GM15510 (cell line): ENCODE data around the gene EMSY.

Source experiments
- POLR2A ChIP-seq: IDR thresholded peaks from 3 replicates; pipeline ENCODE4 v1.6.1; 2011; ENCODE audit warnings: borderline replicate concordance; ENCODE audit not compliant: insufficient read length; ENCODE audit errors: extremely low read depth

Gene EMSY

DNA sequence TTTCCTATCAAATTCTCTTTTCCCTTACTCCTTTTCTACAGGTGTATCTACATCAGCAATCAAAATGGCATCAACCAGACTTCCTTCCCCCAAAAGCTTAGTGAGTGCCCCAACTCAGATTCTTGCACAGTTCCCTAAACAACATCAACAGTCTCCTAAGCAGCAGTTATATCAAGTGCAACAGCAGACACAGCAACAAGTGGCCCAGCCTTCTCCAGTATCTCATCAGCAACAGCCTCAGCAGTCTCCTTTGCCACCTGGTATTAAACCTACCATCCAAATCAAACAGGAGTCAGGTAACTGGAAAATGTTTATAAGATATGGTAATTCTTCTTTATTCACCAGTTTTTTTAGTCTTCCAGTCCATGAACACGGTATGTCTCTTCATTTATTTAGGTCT is 51.4 kb downstream of the EMSY start:
- no peak for TF ChIP-seq POLR2A

GRCh38 chr11:76501526-76502202 is 56.8 kb downstream of the EMSY start:
- no peak for TF ChIP-seq POLR2A

GRCh38 chr11:76506833-76507232 is 62.0 kb downstream of the EMSY start:
- TF ChIP-seq POLR2A, result no peak

DNA sequence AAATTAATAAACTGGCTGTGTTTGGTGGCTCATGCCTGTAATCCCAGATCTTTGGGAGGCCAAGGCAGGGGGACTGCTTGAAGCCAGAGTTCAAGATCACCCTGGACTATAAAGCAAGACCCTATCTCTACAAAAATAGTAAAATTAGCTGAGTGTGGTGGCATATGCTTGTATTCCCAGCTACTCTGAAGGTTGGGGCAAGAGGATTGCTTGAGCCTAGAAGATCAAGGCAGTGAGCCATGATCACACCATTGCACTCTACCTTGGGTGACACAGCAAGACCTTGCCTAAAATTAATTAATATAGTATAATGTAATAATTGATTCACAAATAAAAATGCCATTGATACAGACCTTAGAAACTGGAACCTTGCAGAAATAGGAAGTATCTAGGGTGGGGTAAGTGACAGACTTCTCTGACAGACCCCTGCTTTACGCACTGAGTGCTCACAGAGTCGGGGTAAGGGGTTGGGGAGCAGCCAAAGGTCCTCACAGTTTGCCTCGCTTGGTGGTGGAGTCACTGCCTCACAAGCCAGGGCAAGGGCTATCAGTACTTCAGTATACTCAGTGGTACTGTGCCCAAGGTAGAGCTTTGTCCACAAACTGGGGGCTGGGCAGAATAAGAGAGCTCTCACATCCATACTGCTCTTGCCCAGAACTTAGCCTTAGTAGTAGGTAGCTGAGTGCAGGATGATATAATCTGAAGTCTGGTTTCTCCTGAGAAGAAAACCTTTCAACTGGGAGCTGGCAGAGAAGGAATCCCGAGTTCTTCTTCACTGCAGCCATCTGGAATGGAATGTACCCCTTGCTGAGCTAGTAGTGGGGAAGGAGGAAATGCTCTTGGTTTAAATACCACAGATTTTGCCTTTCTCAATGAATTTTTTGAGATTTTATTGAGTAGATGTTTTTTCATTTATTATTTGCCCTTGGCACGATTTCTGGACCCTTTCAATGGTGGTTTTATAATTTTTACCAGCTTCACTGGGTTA is 65.5 kb downstream of the EMSY start:
- TF ChIP-seq POLR2A, result no peak

DNA sequence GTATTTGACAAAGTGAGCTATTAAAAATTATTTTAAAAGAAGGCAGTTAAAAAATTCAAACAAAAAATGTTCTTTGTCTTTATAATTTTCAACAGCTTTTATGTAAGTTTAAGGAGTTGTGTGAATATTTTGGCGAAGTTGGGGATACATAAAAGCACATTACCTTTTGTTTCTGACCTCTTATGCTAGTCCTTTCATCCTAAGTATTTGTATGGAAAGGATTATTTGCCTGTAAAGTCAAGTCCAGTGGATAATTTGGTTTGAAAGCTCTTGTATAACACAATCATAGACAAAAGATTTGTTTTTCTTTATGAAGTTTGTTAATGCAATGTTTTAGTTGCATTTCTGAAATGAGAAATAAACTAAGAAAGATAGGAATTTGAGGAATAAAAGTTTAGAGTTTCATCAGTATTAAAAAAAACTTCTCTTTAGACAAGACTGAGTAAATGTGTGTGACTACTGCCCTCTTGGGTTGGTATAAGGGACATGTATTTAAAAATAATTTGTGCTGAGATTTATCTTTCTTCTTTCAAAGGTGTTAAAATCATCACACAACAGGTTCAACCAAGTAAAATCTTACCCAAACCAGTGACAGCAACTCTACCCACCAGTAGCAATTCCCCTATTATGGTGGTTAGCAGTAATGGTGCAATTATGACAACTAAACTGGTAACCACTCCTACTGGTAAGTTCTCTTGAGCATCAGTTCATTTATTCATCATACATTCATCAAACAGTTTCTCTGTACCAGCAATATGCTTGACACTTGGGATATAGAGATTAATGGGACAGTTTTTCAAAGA is 68.2 kb downstream of the EMSY start:
- no peak for TF ChIP-seq POLR2A

DNA sequence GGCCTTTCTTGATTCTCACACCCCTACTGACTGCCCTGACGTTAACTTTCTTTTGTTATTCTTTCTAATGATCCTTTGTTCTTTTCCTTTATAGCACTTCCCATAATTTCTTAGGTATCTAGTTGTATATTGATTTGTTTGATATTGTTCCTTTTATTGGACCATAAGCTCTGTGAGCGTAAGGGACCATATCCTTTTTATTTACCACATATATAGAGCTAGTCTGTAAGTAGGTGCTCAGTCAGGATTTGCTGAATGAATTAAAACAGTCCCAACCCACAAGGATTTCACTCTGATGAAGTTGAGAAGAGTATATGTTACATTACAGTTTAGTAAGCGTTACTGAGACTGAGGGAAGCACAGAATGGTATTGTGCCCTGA is 68.8 kb downstream of the EMSY start:
- no peak for TF ChIP-seq POLR2A

- no peak for TF ChIP-seq POLR2A
Measured at GRCh38 chr11:76515494-76515893, 70.7 kb downstream of the EMSY start.

GRCh38 chr11:76523147-76523546 is 78.3 kb downstream of the EMSY start:
- no peak for TF ChIP-seq POLR2A

DNA sequence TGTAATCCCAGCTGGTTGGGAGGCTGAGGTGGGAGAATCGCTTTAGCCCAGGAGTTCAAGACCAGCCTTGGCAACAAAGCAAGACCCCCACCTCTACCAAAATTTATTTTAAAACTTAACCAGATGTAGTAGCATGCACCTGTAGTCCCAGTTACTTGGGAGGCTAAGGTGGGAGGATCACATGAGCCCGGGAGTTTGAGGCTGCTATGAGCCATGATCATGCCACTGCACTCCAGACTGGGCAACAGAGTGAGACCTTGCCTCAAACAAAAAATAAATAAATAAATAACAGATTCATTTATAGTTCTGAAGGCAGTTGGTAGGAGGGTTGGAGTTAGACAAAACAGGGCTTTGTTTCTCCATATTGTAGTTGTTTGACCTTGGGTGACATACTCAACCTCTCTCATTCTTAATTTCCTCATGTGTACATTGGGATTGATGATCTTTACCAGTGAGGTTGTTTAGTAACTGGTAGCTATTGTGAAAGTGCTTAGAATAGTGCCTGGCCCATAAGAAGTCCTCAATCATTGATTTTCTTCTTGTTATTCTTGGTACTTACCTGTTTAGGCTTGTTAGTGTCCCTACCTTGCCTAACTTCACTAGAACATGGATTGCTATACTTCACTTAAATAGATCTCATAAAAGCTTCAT is 79.1 kb downstream of the EMSY start:
- no peak for TF ChIP-seq POLR2A

DNA sequence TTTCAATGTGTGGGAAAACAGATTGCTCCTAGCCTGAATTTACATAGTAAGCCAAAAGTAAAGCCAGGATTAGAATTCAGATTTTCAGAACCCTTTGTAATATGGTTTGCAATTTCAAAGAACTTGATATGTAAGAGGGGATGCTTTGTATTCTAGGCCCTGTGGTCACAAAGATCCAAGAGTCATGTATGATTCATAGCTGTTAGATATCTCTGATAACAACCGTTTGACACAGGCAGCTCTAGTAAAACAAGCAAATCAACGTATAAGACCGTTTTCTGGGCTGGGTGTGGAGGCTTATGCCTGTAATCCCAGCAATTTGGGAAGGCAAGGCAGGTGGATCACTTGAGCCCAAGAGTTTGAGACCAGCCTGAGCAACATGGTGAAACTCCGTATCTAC is 79.6 kb downstream of the EMSY start:
- TF ChIP-seq POLR2A, result no peak

- no peak for TF ChIP-seq POLR2A
Measured at GRCh38 chr11:76524919-76525318, 80.1 kb downstream of the EMSY start.

- no peak for TF ChIP-seq POLR2A
Measured at GRCh38 chr11:76526878-76527277, 82.1 kb downstream of the EMSY start.

DNA sequence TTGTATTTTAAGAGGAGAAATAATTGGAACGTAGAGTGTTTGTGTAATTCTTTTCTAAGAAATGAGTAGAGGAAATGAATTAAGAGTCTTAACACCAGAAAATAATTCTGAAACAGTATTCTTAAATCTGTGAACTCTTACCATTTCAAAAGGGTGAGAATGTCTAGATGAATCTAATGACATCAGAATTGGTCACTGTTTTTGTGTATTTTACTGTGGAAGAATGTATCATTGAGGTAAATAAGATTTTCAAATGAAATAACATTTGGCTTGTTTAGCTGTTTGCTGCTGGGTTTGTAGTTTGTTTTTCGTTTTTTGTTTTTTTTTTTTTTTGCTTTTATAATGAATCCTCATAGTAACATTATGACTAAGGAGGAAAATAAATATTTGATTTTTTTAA is 97.6 kb downstream of the EMSY start:
- TF ChIP-seq POLR2A, result no peak

- no peak for TF ChIP-seq POLR2A
Measured at GRCh38 chr11:76543006-76543703, 98.3 kb downstream of the EMSY start.

DNA sequence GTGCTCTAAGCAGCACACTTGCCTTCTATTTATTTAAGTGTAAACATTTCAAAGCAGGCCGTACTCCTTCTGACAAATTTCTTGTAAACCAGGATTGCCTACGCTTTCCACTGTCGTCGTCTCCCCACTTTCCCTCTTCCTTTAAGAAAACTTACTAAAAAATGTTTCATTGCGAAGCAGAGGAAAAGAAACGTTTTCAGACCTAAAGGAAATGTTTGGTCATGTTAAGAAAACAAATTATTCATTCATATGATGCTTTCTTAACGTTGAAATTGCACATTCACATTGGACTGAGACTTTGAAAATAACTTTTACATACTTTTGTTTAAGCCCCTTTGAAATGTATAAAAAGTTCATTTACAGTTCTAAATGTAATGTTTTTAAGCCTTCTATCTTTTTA is 106.0 kb downstream of the EMSY start:
- TF ChIP-seq POLR2A, result no peak

DNA sequence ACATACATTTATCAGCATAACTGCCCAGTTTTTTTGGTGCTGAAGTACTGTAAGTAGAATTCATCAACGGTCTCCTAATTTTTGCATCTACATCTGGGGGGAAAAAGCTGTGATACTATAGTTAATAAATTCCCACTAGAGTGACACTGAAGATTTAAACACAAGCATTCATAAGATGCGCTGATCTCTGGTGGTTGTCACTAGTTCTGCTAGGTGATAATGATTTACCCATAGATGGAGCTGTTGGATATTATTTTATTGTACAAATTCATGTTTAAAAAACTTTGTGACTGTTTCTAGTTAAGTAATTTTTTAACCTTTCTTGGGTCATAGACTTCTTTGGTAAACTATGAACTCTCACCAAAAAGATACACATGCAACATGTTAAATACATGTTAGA is 106.6 kb downstream of the EMSY start:
- no peak for TF ChIP-seq POLR2A
